Activated CD8-positive, alpha-beta memory T cell treated with anti-CD3 and anti-CD28 coated beads, Interleukin-2, amount 50 U/mL, for 24 hours (primary cell): ENCODE results near the gene CDC25B.
"Not testable (repeated sequence)": the region's sequence is repeated elsewhere in the genome, so short reads cannot be mapped to it uniquely, and the experiment has no call there.

Experiments used
- DNase-seq: peaks from one replicate; pipeline ENCODE4 v3.0.0-alpha.2; 2020; ENCODE audit errors: extremely low read depth

The CDC25B gene

DNA sequence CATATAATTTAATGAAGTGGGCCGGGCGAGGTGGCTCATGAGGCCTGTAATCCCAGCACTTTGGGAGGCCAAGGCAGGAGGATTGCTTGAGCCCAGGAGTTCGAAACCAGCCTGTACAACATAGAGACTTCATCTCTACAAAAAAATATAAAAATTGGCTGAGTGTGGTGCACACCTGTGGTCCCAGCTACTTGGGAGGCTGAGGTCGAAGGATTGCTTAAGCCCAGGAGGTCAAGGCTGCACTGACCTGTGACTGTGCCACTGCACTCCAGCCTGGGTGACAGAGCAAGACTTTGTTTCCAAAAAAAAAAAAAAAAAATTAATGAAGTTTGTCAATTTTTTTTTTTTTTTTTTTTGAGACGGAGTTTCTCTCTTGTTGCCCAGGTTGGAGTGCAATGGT is 33.8 kb downstream of the CDC25B start:
- DNase-seq = not testable (repeated sequence)

DNA sequence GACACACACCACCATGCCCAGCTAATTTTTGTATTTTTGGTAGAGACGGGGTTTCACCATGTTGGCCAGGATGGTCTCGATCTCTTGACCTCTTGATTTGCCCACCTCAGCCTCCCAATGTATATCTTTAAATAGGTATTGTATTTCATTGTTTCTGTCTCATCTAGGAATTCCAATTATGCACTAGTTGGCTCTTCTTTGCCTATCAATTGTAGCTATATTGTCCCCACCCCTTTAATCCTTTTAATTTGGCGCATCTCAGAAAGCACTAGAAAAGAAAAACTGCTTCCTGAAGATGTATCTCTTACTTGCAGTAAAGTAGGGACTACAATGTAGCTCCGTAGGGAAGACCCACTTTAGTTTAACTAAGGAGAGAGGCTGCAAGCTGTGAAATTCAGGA is 40.0 kb downstream of the CDC25B start:
- DNase-seq = no peak

DNA sequence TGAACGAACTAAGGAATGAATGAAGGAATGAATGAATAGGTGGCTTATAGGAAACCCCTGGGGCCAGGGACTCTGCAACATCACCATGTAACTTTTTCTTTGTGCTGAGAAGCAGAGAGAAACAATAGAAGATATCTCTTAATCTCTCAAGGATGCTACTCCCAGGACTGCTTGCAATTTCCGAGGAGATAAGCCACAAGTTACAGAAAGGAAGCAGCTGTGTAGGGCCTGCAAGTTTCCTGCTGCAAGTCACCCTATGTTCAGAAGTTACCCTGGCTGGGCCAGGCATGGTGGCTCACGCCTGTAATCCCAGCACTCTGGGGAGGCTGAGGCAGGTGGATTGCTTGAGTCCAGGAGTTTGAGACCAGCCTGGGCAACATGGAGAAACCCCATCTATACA is 43.2 kb downstream of the CDC25B start:
- DNase-seq = no peak

DNA sequence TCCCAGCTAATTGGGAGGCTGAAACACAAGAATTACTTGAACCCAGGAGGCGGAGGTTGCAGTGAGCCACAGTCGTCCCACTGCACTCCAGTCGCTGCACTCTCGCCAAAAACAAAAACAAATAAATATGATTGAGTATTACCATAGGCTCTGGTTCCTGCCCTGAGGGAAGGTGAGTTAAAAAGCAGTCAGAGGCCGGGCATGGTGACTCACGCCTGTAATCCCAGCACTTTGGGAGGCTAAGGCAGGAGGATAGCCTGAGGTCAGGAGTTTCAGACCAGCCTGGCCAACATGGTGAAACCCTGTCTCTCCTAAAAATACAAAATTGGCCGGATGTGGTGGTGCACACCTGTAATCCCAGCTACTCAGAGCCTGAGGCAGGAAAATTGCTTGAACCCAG is 44.1 kb downstream of the CDC25B start:
- not testable (repeated sequence) for DNase-seq

DNA sequence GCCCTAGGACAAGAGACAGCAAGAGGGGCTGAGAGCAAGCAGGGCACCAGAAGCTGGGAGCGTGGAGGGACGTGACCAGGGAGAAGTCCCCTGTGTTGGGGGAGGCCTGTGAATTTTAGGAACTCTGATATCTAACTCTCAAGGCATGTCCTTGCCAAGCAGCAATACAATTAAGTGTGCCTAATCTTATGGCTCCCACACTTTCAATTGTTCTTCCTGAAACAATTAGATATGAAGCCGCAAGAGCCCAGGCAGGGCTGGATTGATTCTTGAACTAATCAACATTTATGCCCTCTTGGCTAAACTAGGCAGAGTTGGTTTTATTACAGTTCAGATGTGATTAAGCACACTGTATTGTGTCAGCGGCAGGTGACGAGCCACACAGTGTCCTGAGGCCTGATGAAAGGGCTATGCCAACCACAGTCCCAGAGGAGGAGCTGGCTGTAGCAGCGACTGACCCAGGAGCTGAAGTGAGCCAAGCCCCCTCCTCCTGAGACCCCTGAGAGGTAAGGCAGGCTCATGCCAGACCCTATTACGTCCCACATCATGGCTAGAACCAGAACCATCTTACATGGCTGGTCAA is 46.3 kb downstream of the CDC25B start:
- DNase-seq = no peak

DNA sequence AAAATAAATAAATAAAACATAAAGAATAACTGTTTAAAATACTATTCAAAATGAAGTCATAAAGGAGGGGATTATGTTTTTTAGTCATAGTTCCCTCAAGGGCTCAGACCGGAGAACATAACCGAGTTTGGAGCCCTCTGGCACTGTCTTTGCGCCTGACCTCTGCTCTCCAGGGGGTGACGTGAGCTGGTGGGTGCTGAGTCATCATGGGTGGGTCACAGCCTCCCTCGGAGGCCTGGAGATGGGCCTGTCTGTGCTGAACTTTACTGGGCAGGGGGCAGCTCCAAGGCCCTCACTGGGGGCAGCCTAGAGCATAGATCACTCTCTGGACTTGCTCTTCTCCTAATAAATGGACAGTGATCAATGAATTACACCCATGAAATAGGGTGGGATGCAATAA is 47.4 kb downstream of the CDC25B start:
- DNase-seq = no peak

DNA sequence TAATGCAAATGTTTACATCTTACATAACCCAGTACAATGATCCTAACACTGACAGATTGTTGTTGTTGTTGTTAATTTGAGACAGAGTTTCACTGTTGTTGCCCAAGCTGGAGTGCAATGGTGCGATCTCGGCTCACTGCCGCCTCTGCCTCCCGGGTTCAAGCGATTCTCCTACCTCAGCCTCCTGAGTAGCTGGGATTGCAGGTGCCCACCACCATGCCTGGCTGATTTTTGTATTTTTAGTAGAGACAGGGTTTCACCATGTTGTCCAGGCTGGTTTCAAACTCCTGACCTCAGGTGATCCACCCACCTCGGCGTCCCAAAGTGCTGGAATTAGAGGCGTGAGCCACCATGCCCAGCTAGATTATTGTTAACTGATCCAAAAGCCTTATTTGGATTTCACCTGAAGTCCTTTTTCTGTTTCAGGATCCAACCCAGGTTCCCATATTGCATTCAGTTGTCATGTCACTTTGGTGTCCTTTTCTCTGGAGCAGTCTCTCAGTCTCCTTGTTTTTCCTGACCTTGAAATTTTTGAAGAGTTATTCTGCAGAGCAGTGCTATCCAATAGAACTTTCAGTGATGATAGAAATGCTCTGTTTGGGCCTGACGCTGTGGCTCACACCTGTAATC is 48.0 kb downstream of the CDC25B start:
- not testable (repeated sequence) for DNase-seq

DNA sequence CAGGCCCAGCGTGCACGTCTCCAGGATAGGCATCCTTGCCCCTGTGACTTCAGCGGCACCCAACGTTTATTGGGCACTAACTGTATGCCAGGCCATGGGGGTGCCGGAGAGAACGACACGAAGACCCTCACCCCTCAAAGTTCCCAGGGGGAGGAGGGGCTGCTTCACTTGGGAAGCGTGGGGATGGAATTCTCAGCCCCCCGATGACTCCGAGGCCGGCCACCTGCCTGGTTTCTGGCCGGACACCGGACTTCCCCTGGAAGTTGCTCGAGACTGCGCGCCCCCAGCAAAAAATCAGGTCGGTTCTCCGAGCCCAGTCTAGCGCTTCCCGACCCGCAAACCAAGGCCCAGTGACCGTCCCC is 50.2 kb downstream of the CDC25B start:
- DNase-seq = no peak

DNA sequence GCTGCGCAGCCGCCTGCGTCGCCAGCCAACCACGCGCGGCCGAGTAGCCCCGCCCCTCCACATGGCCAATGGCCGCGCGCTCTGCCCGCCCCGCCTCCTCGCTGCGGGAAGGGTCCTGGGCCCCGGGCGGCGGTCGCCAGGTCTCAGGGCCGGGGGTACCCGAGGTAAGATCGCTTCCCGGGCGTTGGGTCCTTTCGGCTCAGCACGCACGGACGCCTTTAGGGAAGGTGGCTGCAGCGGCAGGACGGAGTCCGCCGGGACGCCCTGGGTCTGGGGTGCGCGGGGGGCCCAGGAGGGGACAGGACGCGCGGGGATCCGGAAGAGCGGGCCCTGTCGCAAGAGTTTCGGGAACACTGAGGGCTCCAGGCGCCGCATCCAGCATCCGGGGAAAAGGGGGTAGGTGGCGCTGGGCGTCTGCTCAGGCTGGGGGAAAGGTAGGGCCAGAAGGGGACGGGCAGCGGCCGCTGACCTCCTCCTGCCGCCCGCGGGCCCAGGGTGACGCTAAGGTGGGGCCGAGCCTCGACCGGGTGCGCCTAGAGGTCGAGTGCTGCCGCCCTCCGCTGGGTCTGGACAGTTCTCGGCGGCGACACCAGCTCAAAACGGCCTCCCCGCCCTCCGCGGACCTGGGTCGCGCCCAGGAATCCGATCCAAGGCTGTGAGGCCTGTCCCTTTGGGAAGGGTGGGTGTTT is 50.8 kb downstream of the CDC25B start, which contains the start of gene MAVS:
Gene MAVS (plus strand): TSS at position 95 of the 689 bp plus-strand sequence. CDS start 7,791 bp downstream, outside the sequence.
- peak; percentile 59 for DNase-seq

DNA sequence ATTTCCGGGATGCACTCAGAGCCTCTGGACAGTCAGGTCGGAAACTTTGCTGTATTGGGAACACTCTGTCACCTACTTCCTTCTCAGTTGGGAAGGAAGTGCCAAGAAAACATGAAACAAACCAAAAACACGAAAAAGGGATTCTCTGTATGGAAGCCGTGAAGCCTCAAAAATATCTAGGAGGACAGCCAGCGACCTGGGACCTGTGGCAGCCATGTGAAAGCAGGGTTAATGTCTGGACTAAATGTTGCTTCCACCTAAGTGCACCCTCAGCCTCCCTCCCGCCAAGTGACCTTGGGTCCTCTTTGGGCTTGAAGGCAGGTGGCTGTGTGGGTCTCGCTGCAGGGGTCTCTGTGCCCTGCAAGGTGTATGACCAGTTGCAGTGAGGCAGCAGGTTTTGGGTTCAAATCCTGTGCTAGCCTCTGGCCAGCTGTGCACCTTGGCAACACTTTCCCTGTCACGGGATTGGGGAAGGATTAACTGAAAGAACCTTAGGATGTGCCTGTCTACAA is 51.4 kb downstream of the CDC25B start:
- no peak for DNase-seq

DNA sequence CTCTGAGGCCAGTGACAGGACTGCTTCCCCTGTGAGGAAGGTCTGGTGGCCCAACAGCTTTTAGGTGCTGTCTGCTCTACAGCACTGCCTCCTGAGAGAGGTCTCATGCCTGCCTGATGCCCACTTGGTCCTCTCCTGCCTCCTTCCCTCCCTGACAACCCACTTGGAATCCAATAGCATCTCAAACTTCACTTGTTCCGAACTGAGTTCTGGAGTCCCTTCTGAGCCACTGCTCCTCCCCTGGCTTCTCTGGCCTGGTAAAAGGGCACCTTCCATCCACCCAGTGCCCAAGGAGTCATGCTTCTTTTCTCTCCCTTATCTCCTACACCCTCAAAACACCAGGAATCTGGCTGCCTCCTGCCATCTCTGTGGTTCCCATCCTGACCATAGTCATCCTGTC is 52.5 kb downstream of the CDC25B start:
- no peak for DNase-seq

DNA sequence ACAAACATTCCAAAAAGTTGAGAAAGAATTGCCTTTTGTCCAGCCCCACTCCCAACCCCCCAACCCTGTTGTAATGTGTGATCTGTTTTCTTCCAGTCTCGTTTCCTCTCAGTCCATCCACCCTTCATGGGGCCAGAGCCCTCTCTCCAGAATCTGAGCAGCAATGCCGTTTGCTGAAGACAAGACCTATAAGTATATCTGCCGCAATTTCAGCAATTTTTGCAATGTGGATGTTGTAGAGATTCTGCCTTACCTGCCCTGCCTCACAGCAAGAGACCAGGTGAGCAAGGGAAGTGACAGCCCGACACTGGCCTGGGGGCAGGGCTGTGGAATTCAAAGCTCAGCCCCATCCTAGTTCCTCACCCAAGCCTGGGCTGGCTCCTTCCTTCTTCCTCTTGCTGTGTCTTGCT is 58.4 kb downstream of the CDC25B start:
- no peak for DNase-seq
